ENCODE results near the gene NHS.

NHS gene

GRCh38 chrX:17642891-17643290 is 267.9 kb downstream of the NHS start:
- DNase-seq (ENCODE audit: low read depth in 1 of 2, low spot score in 1 of 2) = no peak
- TF ChIP-seq SPI1 (IDR thresholded peaks at IDR 0.05; ENCODE audit: borderline replicate concordance, low read depth) (no peak), POLR2AphosphoS5 (IDR thresholded peaks at IDR 0.05; ENCODE audit: low read depth) (no peak), GABPA (IDR thresholded peaks at IDR 0.05; ENCODE audit: low read depth) (no peak), REST (IDR thresholded peaks at IDR 0.05; ENCODE audit: insufficient replicate concordance, low read depth) (no peak), CTCF (IDR thresholded peaks at IDR 0.05; ENCODE audit: insufficient read depth, low read length) (no peak)
- H3K27ac ChIP-seq (replicated peaks) = no peak overlapping the region
- no peak overlapping the region for H3K4me3 ChIP-seq (replicated peaks; ENCODE audit: insufficient read depth, low read length)
- no peaks in the 10 kb centered on the region for H3K27me3 ChIP-seq (ENCODE audit: insufficient read depth, poor library complexity, severe bottlenecking)

GRCh38 chrX:17643528-17643927 is 268.5 kb downstream of the NHS start:
- TF ChIP-seq GABPA (IDR thresholded peaks at IDR 0.05; ENCODE audit: low read depth) (no peak), POLR2AphosphoS5 (IDR thresholded peaks at IDR 0.05; ENCODE audit: low read depth) (no peak), REST (IDR thresholded peaks at IDR 0.05; ENCODE audit: insufficient replicate concordance, low read depth) (no peak), CTCF (IDR thresholded peaks at IDR 0.05; ENCODE audit: insufficient read depth, low read length) (no peak), SPI1 (IDR thresholded peaks at IDR 0.05; ENCODE audit: borderline replicate concordance, low read depth) (no peak)
- no peak overlapping the region for H3K4me3 ChIP-seq (replicated peaks; ENCODE audit: insufficient read depth, low read length)
- no peaks in the 10 kb centered on the region for H3K27me3 ChIP-seq (ENCODE audit: insufficient read depth, poor library complexity, severe bottlenecking)
- no peak overlapping the region for H3K27ac ChIP-seq (replicated peaks)
- DNase-seq (ENCODE audit: low read depth in 1 of 2, low spot score in 1 of 2) = no peak

GRCh38 chrX:17644001-17644400 is 269.0 kb downstream of the NHS start:
- H3K27me3 ChIP-seq (ENCODE audit: insufficient read depth, poor library complexity, severe bottlenecking) = no peaks in the 10 kb centered on the region
- H3K4me3 ChIP-seq (replicated peaks; ENCODE audit: insufficient read depth, low read length) = no peak overlapping the region
- no peak for DNase-seq (ENCODE audit: low read depth in 1 of 2, low spot score in 1 of 2)
- no peak for TF ChIP-seq CTCF (IDR thresholded peaks at IDR 0.05; ENCODE audit: insufficient read depth, low read length)
- TF ChIP-seq GABPA (IDR thresholded peaks at IDR 0.05; ENCODE audit: low read depth) = no peak
- TF ChIP-seq POLR2AphosphoS5 (IDR thresholded peaks at IDR 0.05; ENCODE audit: low read depth) = no peak
- TF ChIP-seq REST (IDR thresholded peaks at IDR 0.05; ENCODE audit: insufficient replicate concordance, low read depth) = no peak
- TF ChIP-seq SPI1 (IDR thresholded peaks at IDR 0.05; ENCODE audit: borderline replicate concordance, low read depth) = no peak
- no peak overlapping the region for H3K27ac ChIP-seq (replicated peaks)
